GM10847 (cell line): ENCODE measurements around the gene CFAP221.

ENCODE experiments used
- POLR2A ChIP-seq: IDR thresholded peaks from 2 replicates; pipeline ENCODE4 v1.6.1; 2011; ENCODE audit not compliant: insufficient read length; ENCODE audit errors: extremely low read depth

The CFAP221 gene

GRCh38 chr2:119544075-119544938 is at the start of gene CFAP221:
Gene CFAP221 (plus strand): TSS chr2:119544449. CDS start chr2:119546132, 1,683 bp downstream.
- TF ChIP-seq POLR2A = no peak

- TF ChIP-seq POLR2A = no peak
Measured at GRCh38 chr2:119495948-119496347, 48.3 kb upstream of the CFAP221 start.

- no peak for TF ChIP-seq POLR2A
Measured at GRCh38 chr2:119496682-119497081, 47.6 kb upstream of the CFAP221 start.

- no peak for TF ChIP-seq POLR2A
Measured at GRCh38 chr2:119508756-119509155, 35.5 kb upstream of the CFAP221 start.

GRCh38 chr2:119511989-119512388 is 32.3 kb upstream of the CFAP221 start:
- no peak for TF ChIP-seq POLR2A

GRCh38 chr2:119512946-119513345 is 31.3 kb upstream of the CFAP221 start:
- TF ChIP-seq POLR2A = no peak

GRCh38 chr2:119513832-119514231 is 30.4 kb upstream of the CFAP221 start:
- TF ChIP-seq POLR2A = no peak

GRCh38 chr2:119516121-119516520 is 28.1 kb upstream of the CFAP221 start:
- no peak for TF ChIP-seq POLR2A

GRCh38 chr2:119517433-119517832 is 26.8 kb upstream of the CFAP221 start:
- no peak for TF ChIP-seq POLR2A

- TF ChIP-seq POLR2A = no peak
Measured at GRCh38 chr2:119518401-119519056, 25.7 kb upstream of the CFAP221 start.

GRCh38 chr2:119519057-119519408 is 25.2 kb upstream of the CFAP221 start:
- no peak for TF ChIP-seq POLR2A

- no peak for TF ChIP-seq POLR2A
Measured at GRCh38 chr2:119520696-119521432, 23.4 kb upstream of the CFAP221 start.

GRCh38 chr2:119521433-119522050 is 22.7 kb upstream of the CFAP221 start:
- no peak for TF ChIP-seq POLR2A

- TF ChIP-seq POLR2A = no peak
Measured at GRCh38 chr2:119522671-119523070, 21.6 kb upstream of the CFAP221 start.

- no peak for TF ChIP-seq POLR2A
Measured at GRCh38 chr2:119523383-119523951, 20.8 kb upstream of the CFAP221 start.

- no peak for TF ChIP-seq POLR2A
Measured at GRCh38 chr2:119523952-119524694, 20.1 kb upstream of the CFAP221 start, which contains the start of gene SCTR. Gene SCTR (minus strand): TSS chr2:119524483. CDS start chr2:119524226, 257 bp downstream.
